DOHH2 (cell line): ENCODE data around the gene USP32.

Source experiments
- H3F3A ChIP-seq: fragments of 200-600 bp; sonication (generic), shearing (Covaris generic); 2 replicates; pipeline ENCODE4 v1.6.0; 2016; ENCODE audit warnings: antibody characterized with exemption, mild to moderate bottlenecking; ENCODE audit not compliant: control insufficient read depth, insufficient read depth
- H3K27ac ChIP-seq: fragments of 200-600 bp; sonication (generic); 2 replicates; pipeline ENCODE4 v1.5.1; 2014; ENCODE audit warnings: low read depth, mild to moderate bottlenecking, low read length, moderate library complexity
- H3K27me3 ChIP-seq: fragments of 200-600 bp; sonication (generic); 2 replicates; pipeline ENCODE4 v1.6.1; 2014; ENCODE audit warnings: mild to moderate bottlenecking, low read length, mixed read lengths; ENCODE audit not compliant: control insufficient read depth
- H3K36me3 ChIP-seq: fragments of 200-600 bp; sonication (generic); 2 replicates; pipeline ENCODE4 v1.6.1; 2014; ENCODE audit warnings: mild to moderate bottlenecking, low read length, moderate library complexity, mixed read lengths; ENCODE audit not compliant: control insufficient read depth
- H3K4me1 ChIP-seq: fragments of 200-600 bp; sonication (generic); 2 replicates; pipeline ENCODE4 v1.6.1; 2014; ENCODE audit warnings: mild to moderate bottlenecking, low read length, mixed read lengths; ENCODE audit not compliant: control insufficient read depth
- H3K4me2 ChIP-seq: fragments of 200-600 bp; sonication (generic); 2 replicates; pipeline ENCODE4 v1.6.0; 2014; ENCODE audit warnings: mild to moderate bottlenecking, low read length, moderate library complexity
- H3K4me3 ChIP-seq: fragments of 200-600 bp; sonication (generic); 2 replicates; pipeline ENCODE4 v1.5.1; 2014; ENCODE audit warnings: mild to moderate bottlenecking, low read length, mixed read lengths
- H3K79me2 ChIP-seq: fragments of 200-600 bp; sonication (generic); 2 replicates; pipeline ENCODE4 v1.6.1; 2014; ENCODE audit warnings: mild to moderate bottlenecking, low read length, mixed read lengths; ENCODE audit not compliant: control insufficient read depth
- H3K9me2 ChIP-seq: fragments of 200-600 bp; sonication (generic); replicated peaks from 2 replicates; pipeline ENCODE4 v1.6.1; 2014; ENCODE audit warnings: mild to moderate bottlenecking, low read length, mixed read lengths; ENCODE audit not compliant: control insufficient read depth
- H3K9me3 ChIP-seq: fragments of 200-600 bp; sonication (generic); 2 replicates; pipeline ENCODE4 v1.6.1; 2014; ENCODE audit warnings: antibody characterized with exemption, low read length, mixed read lengths; ENCODE audit not compliant: control insufficient read depth, insufficient read depth
- H4K20me1 ChIP-seq: fragments of 200-600 bp; sonication (generic); 2 replicates; pipeline ENCODE4 v1.6.0; 2014; ENCODE audit warnings: low read depth, mild to moderate bottlenecking, antibody characterized with exemption, low read length, moderate library complexity; ENCODE audit not compliant: control insufficient read depth, insufficient read depth
- EZH2phosphoT487 ChIP-seq: fragments of 200-600 bp; sonication (generic); IDR thresholded peaks from 2 replicates; pipeline ENCODE4 v1.6.1; 2017; ENCODE audit warnings: borderline replicate concordance, mild to moderate bottlenecking, antibody characterized with exemption, low read length, moderate library complexity, mixed read lengths
- TF ChIP-seq, protein P1 (sequence below): fragments of 200-600 bp; sonication (generic); IDR thresholded peaks from one replicate; pipeline ENCODE4 v1.5.1; 2014; ENCODE audit warnings: antibody characterized with exemption, mild to moderate bottlenecking, low read depth, low read length; ENCODE audit not compliant: poor library complexity, severe bottlenecking

Gene USP32

DNA sequence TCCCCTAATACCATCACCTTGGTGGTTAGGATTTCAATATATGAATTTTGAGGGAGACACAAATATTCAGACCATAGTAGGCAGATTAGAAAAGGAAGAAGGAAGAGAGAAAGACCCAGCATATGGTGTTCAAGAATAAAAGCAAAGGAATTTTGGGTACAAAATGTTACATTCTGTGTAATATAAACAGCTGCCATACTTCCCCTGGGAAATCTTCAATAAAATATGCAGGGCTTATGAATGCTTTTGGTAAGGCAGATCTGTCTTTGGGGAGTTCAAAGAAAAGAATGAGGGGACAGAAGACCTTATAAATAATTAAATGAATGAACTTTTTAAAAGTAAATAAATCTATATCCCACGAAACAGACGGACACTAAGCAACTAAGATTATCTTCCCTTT, 91.9 kb downstream of the USP32 start:
- Histone ChIP-seq H3K36me3 (no peaks in the 10 kb centered on the region), H3K4me2 (no peak overlapping the region), H3K27me3 (no peaks in the 10 kb centered on the region), H3K79me2 (peaks cover 7% of the 10 kb centered on the region; the same call in 1 of the 2 replicates), H4K20me1 (no peaks in the 10 kb centered on the region), H3K4me1 (peaks cover 6% of the 10 kb centered on the region), H3K9me3 (no peaks in the 10 kb centered on the region), H3K9me2 (no peaks in the 10 kb centered on the region), H3F3A (no peaks in the 10 kb centered on the region; the same call in 1 of the 2 replicates), H3K27ac (no peak overlapping the region), H3K4me3 (no peak overlapping the region)
- TF ChIP-seq EZH2phosphoT487: no peak
- TF ChIP-seq, protein P1, sequence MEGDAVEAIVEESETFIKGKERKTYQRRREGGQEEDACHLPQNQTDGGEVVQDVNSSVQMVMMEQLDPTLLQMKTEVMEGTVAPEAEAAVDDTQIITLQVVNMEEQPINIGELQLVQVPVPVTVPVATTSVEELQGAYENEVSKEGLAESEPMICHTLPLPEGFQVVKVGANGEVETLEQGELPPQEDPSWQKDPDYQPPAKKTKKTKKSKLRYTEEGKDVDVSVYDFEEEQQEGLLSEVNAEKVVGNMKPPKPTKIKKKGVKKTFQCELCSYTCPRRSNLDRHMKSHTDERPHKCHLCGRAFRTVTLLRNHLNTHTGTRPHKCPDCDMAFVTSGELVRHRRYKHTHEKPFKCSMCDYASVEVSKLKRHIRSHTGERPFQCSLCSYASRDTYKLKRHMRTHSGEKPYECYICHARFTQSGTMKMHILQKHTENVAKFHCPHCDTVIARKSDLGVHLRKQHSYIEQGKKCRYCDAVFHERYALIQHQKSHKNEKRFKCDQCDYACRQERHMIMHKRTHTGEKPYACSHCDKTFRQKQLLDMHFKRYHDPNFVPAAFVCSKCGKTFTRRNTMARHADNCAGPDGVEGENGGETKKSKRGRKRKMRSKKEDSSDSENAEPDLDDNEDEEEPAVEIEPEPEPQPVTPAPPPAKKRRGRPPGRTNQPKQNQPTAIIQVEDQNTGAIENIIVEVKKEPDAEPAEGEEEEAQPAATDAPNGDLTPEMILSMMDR: no peak

DNA sequence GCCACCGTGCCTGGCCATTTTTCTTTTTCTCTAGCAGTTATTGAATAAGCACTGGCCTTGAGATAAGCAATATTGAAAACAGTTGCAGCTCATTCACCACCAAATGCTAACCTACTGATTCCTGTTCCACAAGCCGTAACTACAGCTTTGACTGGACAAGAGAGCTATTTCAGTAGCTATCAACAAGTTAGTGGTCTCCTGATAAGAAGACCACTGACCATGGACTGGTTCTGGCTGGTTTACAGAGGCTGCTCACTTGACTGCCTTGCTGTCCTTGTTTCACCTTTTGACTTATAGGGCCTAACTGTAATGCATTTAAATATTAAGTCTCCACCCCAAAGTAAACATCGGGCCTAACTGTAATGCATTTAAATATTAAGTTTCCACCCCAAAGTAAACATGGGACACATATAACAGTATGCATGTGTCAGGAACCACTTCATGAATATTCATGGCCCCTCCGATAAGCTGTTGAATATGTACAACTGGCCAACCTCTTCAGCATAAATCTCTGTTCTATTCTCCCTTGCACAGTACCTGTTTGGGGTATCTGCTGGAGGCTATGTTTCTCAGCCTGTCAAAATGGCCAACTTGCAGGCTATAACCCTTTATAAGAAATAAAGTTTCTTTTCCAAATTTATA, 94.1 kb downstream of the USP32 start:
- Histone ChIP-seq H3K9me3 (no peaks in the 10 kb centered on the region), H3K4me2 (no peak overlapping the region), H3K27me3 (no peaks in the 10 kb centered on the region), H3K4me3 (no peak overlapping the region), H3K4me1 (no peaks in the 10 kb centered on the region), H3K27ac (no peak overlapping the region), H4K20me1 (no peaks in the 10 kb centered on the region), H3K9me2 (no peaks in the 10 kb centered on the region), H3K36me3 (no peaks in the 10 kb centered on the region), H3K79me2 (no peaks in the 10 kb centered on the region), H3F3A (no peaks in the 10 kb centered on the region)
- TF ChIP-seq, protein P1: no peak
- no peak for TF ChIP-seq EZH2phosphoT487

DNA sequence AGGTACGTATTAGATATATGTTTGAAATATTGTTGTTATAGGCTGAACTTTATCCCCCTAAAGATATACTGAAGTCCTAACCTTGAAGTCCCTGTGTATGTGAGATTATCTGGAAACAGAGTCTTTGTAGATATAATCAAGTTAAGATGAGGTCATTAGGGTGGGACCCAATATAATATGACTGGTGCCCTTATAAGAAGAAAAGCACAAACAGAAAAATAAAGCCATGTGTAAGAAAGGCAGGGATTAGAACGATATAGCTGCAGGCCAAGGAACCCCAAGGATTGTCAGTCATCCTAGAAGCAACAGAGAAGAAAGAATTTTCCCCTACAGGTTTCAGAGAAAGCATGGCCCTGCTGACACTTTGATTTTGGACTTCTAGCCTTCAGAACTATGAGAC, 95.8 kb downstream of the USP32 start:
- Histone ChIP-seq H3K4me2 (no peak overlapping the region), H3K4me3 (no peak overlapping the region), H3K36me3 (peaks cover 3% of the 10 kb centered on the region; the same call in 1 of the 2 replicates), H3K9me3 (no peaks in the 10 kb centered on the region), H3F3A (no peaks in the 10 kb centered on the region), H3K79me2 (no peaks in the 10 kb centered on the region), H3K27ac (no peak overlapping the region), H3K4me1 (no peaks in the 10 kb centered on the region), H3K27me3 (no peaks in the 10 kb centered on the region), H3K9me2 (no peaks in the 10 kb centered on the region), H4K20me1 (no peaks in the 10 kb centered on the region)
- TF ChIP-seq EZH2phosphoT487: no peak
- TF ChIP-seq, protein P1: no peak
